ENCODE results near the gene TMEM144. TPM values are rescaled to one million over a fixed set of nuclear protein-coding genes. Genes with fewer than 3 reads are reported as not detected.

Gene TMEM144
- total and polyA plus RNA-seq, 2 donors (not counting 1 experiment from before 2014, with no cell fraction given) = 1.5 to 4.6 TPM

DNA sequence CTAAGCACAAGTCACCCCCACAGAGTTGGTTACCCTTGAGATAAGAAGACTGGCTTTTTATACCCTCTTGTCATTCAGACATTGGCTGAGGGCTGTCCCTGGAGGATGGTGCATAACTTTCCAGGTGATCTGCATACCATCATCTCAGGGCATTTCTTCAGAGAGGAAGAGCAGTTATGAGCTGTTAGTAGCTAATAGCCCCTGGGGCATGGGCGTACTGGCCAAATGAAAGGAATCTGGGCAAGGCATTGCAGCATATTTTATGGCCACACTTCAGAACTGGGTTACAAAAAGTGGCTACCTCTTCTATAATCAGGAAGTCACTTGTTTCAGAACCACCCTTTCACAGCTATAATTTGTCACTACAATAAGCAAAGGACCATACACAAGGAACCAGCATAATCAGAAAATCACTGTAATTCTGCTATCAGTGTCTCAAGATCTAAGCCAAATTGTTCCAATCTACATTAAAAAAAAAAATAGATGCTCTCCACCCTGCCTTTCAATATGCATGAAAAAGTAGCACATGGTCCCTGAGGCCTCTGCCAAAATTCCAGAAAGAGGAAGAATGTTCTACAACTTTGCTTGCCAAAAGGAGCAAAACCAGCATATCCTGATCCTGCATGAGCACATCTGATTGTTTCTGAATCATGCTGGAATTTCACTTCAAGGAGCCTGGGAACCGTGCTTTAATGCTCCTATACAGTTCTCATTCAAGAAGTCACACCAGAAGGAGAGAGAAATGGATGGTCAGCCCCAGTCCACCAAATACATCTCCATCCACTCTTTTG is 92.0 kb downstream of the TMEM144 start:
- H3K4me1 ChIP-seq (ENCODE audit: control insufficient read depth, extremely low read depth, insufficient read depth, low read length) = no peaks in the 10 kb centered on the region
- no peak for TF ChIP-seq EZH2 (IDR thresholded peaks at IDR 0.05; ENCODE audit: low read length, missing control alignments)
- TF ChIP-seq, protein P1, sequence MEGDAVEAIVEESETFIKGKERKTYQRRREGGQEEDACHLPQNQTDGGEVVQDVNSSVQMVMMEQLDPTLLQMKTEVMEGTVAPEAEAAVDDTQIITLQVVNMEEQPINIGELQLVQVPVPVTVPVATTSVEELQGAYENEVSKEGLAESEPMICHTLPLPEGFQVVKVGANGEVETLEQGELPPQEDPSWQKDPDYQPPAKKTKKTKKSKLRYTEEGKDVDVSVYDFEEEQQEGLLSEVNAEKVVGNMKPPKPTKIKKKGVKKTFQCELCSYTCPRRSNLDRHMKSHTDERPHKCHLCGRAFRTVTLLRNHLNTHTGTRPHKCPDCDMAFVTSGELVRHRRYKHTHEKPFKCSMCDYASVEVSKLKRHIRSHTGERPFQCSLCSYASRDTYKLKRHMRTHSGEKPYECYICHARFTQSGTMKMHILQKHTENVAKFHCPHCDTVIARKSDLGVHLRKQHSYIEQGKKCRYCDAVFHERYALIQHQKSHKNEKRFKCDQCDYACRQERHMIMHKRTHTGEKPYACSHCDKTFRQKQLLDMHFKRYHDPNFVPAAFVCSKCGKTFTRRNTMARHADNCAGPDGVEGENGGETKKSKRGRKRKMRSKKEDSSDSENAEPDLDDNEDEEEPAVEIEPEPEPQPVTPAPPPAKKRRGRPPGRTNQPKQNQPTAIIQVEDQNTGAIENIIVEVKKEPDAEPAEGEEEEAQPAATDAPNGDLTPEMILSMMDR (conservative IDR thresholded peaks at IDR 0.05 in 1 of 2, IDR thresholded peaks at IDR 0.05 in 1 of 2; ENCODE audit: low read depth in 1 of 2, low read length in 2 of 2) = no peak
- H3K4me3 ChIP-seq (replicated peaks in 1 of 4; ENCODE audit: control extremely low read depth in 1 of 4, insufficient read depth in 1 of 4, low read depth in 3 of 4, low read length in 4 of 4) = no peak overlapping the region
- peak; percentile 69 to 86 for DNase-seq (ENCODE audit: low read depth in 2 of 2)
- no peaks in the 10 kb centered on the region for H3K36me3 ChIP-seq (ENCODE audit: control insufficient read depth, insufficient read depth, low read length)
- H3K79me2 ChIP-seq (ENCODE audit: control insufficient read depth, insufficient read depth, low read length) = no peaks in the 10 kb centered on the region
- no peaks in the 10 kb centered on the region for H3K9me3 ChIP-seq (ENCODE audit: control insufficient read depth, insufficient read depth, low read depth, low read length)
- H4K20me1 ChIP-seq (ENCODE audit: control insufficient read depth, extremely low read depth, insufficient read depth, low read length) = no peaks in the 10 kb centered on the region
- H3K27ac ChIP-seq (ENCODE audit: insufficient read depth, low read length) = no peak overlapping the region
- H3K27me3 ChIP-seq (ENCODE audit: control insufficient read depth, insufficient read depth, low read length) = no peaks in the 10 kb centered on the region
- H2AFZ ChIP-seq (ENCODE audit: low read length) = no peak overlapping the region
- H3K9ac ChIP-seq (ENCODE audit: insufficient read depth, low read length) = no peak overlapping the region
- H3K4me2 ChIP-seq (ENCODE audit: extremely low read depth, insufficient read depth, low read length) = no peak overlapping the region

DNA sequence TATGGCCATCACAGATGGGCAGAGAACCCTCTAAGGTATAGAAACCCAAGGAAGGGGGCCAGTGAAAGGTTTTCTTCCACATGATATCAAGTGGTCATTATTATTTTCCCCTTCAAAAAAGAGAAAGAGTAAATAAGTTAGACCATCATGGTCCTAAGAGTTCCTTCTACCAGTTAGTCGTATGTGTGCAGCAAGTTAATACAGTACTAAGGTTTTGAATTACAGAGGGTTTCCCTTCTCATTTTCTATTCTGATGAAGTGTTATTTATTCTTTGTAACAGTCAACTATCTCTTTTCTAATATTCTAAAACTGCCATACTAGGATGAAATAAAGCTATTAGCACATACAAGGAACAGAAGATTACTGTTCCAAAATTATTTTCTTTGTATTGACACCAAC is 94.4 kb downstream of the TMEM144 start:
- no peaks in the 10 kb centered on the region for H3K4me1 ChIP-seq (ENCODE audit: control insufficient read depth, extremely low read depth, insufficient read depth, low read length)
- H3K4me2 ChIP-seq (ENCODE audit: extremely low read depth, insufficient read depth, low read length) = no peak overlapping the region
- no peak for TF ChIP-seq EZH2 (IDR thresholded peaks at IDR 0.05; ENCODE audit: low read length, missing control alignments)
- no peaks in the 10 kb centered on the region for H4K20me1 ChIP-seq (ENCODE audit: control insufficient read depth, extremely low read depth, insufficient read depth, low read length)
- DNase-seq (ENCODE audit: low read depth in 2 of 2) = no peak
- H3K9ac ChIP-seq (ENCODE audit: insufficient read depth, low read length) = no peak overlapping the region
- no peaks in the 10 kb centered on the region for H3K9me3 ChIP-seq (ENCODE audit: control insufficient read depth, insufficient read depth, low read depth, low read length)
- H3K79me2 ChIP-seq (ENCODE audit: control insufficient read depth, insufficient read depth, low read length) = no peaks in the 10 kb centered on the region
- H2AFZ ChIP-seq (ENCODE audit: low read length) = no peak overlapping the region
- no peak overlapping the region for H3K27ac ChIP-seq (ENCODE audit: insufficient read depth, low read length)
- H3K27me3 ChIP-seq (ENCODE audit: control insufficient read depth, insufficient read depth, low read length) = no peaks in the 10 kb centered on the region
- no peak overlapping the region for H3K4me3 ChIP-seq (replicated peaks in 1 of 4; ENCODE audit: control extremely low read depth in 1 of 4, insufficient read depth in 1 of 4, low read depth in 3 of 4, low read length in 4 of 4)
- H3K36me3 ChIP-seq (ENCODE audit: control insufficient read depth, insufficient read depth, low read length) = no peaks in the 10 kb centered on the region

Other genes starting within 250 kb of the TMEM144 start
- 18.2 and 23.6 TPM in 2 replicates for gene GASK1B, start 37.5 kb upstream of the TMEM144 start, total RNA-seq
- gene GASK1B, start 37.5 kb upstream of the TMEM144 start, polyA plus RNA-seq = 17.4 and 51.6 TPM in 2 replicates